ENCODE measurements around the gene C19orf44.

DNA sequence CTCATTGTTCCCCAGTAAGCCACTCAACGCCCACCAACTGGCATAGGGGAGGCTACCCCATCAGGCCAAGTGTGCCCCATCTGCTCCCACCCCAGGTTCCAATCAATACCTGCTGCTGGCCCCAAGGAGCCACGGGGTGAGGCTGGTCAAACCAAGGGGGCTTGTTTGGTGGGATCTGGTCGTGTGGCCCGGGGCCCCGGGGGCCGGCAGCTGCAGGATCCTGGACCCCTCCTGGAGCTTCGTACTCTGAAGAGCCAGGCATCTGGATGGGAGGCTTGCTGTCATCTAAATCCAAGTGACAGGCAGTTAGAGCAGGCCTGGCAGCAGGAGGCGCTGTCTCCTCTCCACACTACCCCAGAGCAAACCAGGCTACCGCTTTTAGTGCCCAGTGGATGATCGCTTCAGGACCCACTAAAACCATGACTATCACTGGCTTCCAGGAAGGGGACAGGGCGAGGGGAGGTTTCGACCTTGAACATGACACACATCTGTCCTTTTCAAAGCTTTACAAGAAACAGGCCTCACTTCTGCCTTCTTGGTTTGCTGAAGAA is 31.9 kb downstream of the C19orf44 start:
- no peak for TF ChIP-seq POLR2A (IDR thresholded peaks at IDR 0.05)
- peak in 4 of 7 experiments; percentile 16 to 34 (median 32) for TF ChIP-seq CTCF (IDR thresholded peaks at IDR 0.05)

Measured in body of pancreas (tissue), 4 donors.